ENCODE measurements around the gene KDM7A. TPM values are rescaled to one million over a fixed set of nuclear protein-coding genes. Genes with fewer than 3 reads are reported as not detected.

The KDM7A gene
- total and polyA plus RNA-seq, 9 of the 15 experiments (the other 6 are each of a cell fraction or from before 2014, with no cell fraction given), result 0.90 to 8.4 (median 7.0) TPM

GRCh38 chr7:140211698-140212097 lies 34.9 kb upstream of the KDM7A start:
- Histone ChIP-seq H3K9me3 (replicated peaks; ENCODE audit: control insufficient read depth, insufficient read depth, low read depth, low read length) (no peaks in the 10 kb centered on the region), H3K4me1 (replicated peaks in 1 of 2; ENCODE audit: control insufficient read depth in 2 of 2, insufficient read depth in 2 of 2, low read length in 2 of 2) (peaks cover 0 to 5% of the 10 kb centered on the region in 2 experiments; a peak in 1 of 5 replicates), H3K27ac (ENCODE audit: extremely low read depth, low read depth, low read length) (no peak overlapping the region), H2AFZ (ENCODE audit: low read depth, low read length) (no peak overlapping the region), H3K4me2 (ENCODE audit: insufficient read depth, low read length) (no peak overlapping the region), H3K27me3 (ENCODE audit: control insufficient read depth in 2 of 2, insufficient read depth in 2 of 2, low read length in 2 of 2) (peaks cover 12 to 45% of the 10 kb centered on the region in 2 experiments), H3K79me2 (ENCODE audit: control insufficient read depth, insufficient read depth, low read length) (no peaks in the 10 kb centered on the region), H4K20me1 (replicated peaks; ENCODE audit: control insufficient read depth, insufficient read depth, low read length) (no peaks in the 10 kb centered on the region), H3K36me3 (ENCODE audit: control insufficient read depth, insufficient read depth, low read length) (no peaks in the 10 kb centered on the region), H3K9me1 (ENCODE audit: control insufficient read depth, insufficient read depth, low read length) (no peaks in the 10 kb centered on the region), H3K9ac (ENCODE audit: insufficient read depth in 1 of 2, low read depth in 2 of 2, low read length in 2 of 2) (no peak overlapping the region), H3K4me3 (no peak overlapping the region)
- no TSS peak for BruUV-seq (replicated peaks)
- FAIRE-seq (no peak), ATAC-seq (no peak), DNase-seq (ENCODE audit: extremely low read depth in 1 of 4, low spot score in 3 of 4) (no peak)
- in situ Hi-C loops (cut with MboI), result no loop called here
- intact Hi-C loops (cut with micrococcal nuclease), result no loop called here
- CTCF ChIA-PET (ENCODE audit: low intra/inter-chr PET ratio), result interaction anchor here (0.6 kb wide), 1 partner anchor 22 kb away, joined by 3 read pairs; no protein-coding TSS in a partner anchor
- POLR2A ChIA-PET, result interaction anchor here (0.9 to 1.5 kb wide), 2 partner anchors 9 to 12 kb away, joined by 4 to 5 read pairs; no protein-coding TSS in a partner anchor
- WGBS (ENCODE audit: insufficient coverage, low coverage, missing lambda C conversion rate), result 31% methylated on average over 4 of the region's 4 CpGs
- TF ChIP-seq THRB (CRISPR knock-in tag; conservative IDR thresholded peaks at IDR 0.05) (no peak), ZNF431 (CRISPR knock-in tag; IDR thresholded peaks at IDR 0.05) (no peak), FOXP1 (CRISPR knock-in tag; IDR thresholded peaks at IDR 0.05) (no peak), ZBTB9 (CRISPR knock-in tag; IDR thresholded peaks at IDR 0.05) (no peak), PRDM10 (IDR thresholded peaks at IDR 0.05; ENCODE audit: partially characterized antibody) (no peak), ESRRA (IDR thresholded peaks at IDR 0.05; ENCODE audit: borderline replicate concordance, low read depth) (0 out of 2 replicates have a peak, but pooled peaks have one; percentile 34), RFX1 (IDR thresholded peaks at IDR 0.05) (no peak), ZBTB26 (CRISPR knock-in tag; IDR thresholded peaks at IDR 0.05) (no peak), ELF4 (CRISPR knock-in tag; IDR thresholded peaks at IDR 0.05) (no peak), RBM25 (IDR thresholded peaks at IDR 0.05; ENCODE audit: low read depth, low read length, severe bottlenecking) (peak; percentile 91), RCOR1 (IDR thresholded peaks at IDR 0.05; ENCODE audit: borderline replicate concordance in 1 of 2, low read depth in 2 of 2, low read length in 2 of 2) (peak in 1 of 2 experiments; percentile 44; a peak in 2 of 4 replicates), ADNP (tag; IDR thresholded peaks at IDR 0.05) (peak; percentile 83), BCOR (IDR thresholded peaks at IDR 0.05) (peak; percentile 95), HDAC2 (IDR thresholded peaks at IDR 0.05) (peak; percentile 48; the same call in 1 of the 2 replicates), KDM1A (IDR thresholded peaks at IDR 0.05) (peak; percentile 65 to 79)

All from K562 (cell line).